ENCODE measurements around the gene ARMS2. TPM values are rescaled to one million over a fixed set of nuclear protein-coding genes. Genes with fewer than 3 reads are reported as not detected.

ARMS2 gene
- total RNA-seq, 2 experiments from 2014 or later: not detected

DNA sequence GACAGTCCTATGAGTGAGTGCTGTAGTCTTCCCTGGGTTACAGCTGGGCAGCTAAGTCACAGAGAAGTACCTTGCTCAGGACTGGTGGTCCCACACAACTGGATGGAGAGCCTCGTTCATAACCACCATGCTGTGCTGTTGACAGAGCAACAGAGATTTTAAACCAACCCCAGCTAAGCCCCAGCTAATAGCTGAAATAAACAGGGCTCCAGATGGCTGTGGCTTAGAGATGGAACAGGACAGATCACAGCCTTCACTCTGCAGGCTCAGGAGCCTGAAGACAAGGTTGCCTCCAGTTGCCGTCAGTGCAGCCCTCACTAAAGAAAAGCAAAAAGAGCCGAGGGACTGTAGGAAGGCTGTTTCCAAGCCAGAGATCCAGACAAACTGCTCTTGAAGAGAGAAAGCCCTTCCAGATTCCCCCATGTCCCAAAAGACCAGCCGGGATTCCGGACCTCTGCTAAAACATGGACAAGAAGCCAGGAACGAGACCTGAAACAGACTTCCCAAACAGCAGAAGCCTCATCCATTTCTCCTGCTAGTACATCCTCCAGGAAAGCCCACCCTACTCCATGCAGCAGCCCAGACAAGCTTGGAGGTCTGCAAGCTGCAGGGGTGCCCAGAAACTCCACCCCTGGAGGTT is 11.1 kb downstream of the ARMS2 start:
- Mint-ChIP-seq H3K9me3 (no peaks in the 10 kb centered on the region), H3K4me1 (ENCODE audit: low read depth) (peaks cover 11% of the 10 kb centered on the region), H3K36me3 (ENCODE audit: low read depth) (no peaks in the 10 kb centered on the region), H3K27me3 (peaks cover 70% of the 10 kb centered on the region), H3K27ac (no peak overlapping the region), H3K4me3 (no peak overlapping the region)
- POLR2A ChIA-PET: no interaction called here
- Histone ChIP-seq H3K27ac (ENCODE audit: low read depth in 1 of 2, low read length in 2 of 2) (no peak overlapping the region), H3K9me3 (ENCODE audit: control insufficient read depth in 1 of 2, insufficient read depth in 1 of 2, low read length in 2 of 2) (no peaks in the 10 kb centered on the region), H3K27me3 (ENCODE audit: control insufficient read depth in 1 of 2, insufficient read depth in 2 of 2, low read length in 2 of 2) (peaks cover 26 to 38% of the 10 kb centered on the region in 2 experiments), H3K4me1 (ENCODE audit: insufficient read depth, low read length) (peaks cover 17% of the 10 kb centered on the region), H3K4me3 (ENCODE audit: low read length) (no peak overlapping the region), H3K36me3 (ENCODE audit: insufficient read depth, low read length) (no peaks in the 10 kb centered on the region)
- TF ChIP-seq, protein P1, sequence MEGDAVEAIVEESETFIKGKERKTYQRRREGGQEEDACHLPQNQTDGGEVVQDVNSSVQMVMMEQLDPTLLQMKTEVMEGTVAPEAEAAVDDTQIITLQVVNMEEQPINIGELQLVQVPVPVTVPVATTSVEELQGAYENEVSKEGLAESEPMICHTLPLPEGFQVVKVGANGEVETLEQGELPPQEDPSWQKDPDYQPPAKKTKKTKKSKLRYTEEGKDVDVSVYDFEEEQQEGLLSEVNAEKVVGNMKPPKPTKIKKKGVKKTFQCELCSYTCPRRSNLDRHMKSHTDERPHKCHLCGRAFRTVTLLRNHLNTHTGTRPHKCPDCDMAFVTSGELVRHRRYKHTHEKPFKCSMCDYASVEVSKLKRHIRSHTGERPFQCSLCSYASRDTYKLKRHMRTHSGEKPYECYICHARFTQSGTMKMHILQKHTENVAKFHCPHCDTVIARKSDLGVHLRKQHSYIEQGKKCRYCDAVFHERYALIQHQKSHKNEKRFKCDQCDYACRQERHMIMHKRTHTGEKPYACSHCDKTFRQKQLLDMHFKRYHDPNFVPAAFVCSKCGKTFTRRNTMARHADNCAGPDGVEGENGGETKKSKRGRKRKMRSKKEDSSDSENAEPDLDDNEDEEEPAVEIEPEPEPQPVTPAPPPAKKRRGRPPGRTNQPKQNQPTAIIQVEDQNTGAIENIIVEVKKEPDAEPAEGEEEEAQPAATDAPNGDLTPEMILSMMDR (IDR thresholded peaks at IDR 0.05): no peak
- ATAC-seq (ENCODE audit: poor library complexity) (no peak), DNase-seq (no peak)
- CTCF ChIA-PET: no interaction called here
- intact Hi-C loops (cut with DNase I, micrococcal nuclease): no loop called here

DNA sequence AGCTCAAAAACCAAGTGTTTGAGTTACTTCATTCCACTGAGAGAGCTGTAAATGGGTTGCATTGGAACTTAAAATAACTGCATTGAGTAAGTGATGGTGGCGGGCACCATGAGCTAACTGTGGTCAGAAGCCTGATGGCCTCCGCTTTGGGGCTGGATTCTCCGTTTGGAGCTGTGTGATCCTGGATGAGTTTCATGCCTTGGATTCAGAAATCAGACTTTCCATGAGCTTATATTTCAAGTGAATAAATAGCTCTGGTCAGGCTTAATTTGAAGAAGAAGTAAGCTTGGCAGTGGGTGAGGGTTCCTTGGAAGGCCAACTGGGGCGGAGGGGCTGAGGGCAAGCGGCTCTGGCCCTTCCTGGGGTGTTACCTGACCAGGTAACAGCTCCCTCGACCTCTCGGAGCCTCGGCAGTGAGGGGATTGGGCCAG is 12.5 kb downstream of the ARMS2 start:
- POLR2A ChIA-PET: no interaction called here
- ATAC-seq (ENCODE audit: poor library complexity): no peak
- H3K27me3 Mint-ChIP-seq: peaks cover 80% of the 10 kb centered on the region

DNA sequence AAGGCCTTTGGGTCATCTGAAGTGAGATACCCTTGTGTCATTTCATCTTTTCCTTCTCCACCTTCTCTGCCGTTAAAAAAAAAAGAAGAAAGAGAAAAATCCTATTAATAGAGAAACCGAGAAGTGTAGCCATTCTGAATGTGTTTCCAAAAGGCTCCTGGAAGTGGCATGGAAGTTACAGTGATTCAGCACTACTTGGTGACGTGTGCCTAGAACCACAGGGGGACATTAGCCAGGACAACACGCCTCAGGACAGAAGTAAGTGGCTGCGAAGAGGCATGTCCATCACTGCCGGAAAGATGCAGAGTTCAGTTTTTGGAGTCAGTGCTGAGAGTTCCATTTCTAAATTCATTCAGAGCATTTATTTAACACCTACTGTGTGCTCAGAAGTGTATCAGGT is 13.2 kb downstream of the ARMS2 start:
- no peaks in the 10 kb centered on the region for H3K9me3 ChIP-seq (ENCODE audit: control insufficient read depth in 1 of 2, insufficient read depth in 1 of 2, low read length in 2 of 2)
- intact Hi-C loops (cut with DNase I, micrococcal nuclease): no loop called here
- Mint-ChIP-seq H3K27ac (no peak overlapping the region), H3K4me1 (ENCODE audit: low read depth) (peaks cover 3% of the 10 kb centered on the region), H3K4me3 (no peak overlapping the region), H3K36me3 (ENCODE audit: low read depth) (no peaks in the 10 kb centered on the region), H3K27me3 (peaks cover 79% of the 10 kb centered on the region), H3K9me3 (no peaks in the 10 kb centered on the region)
- no peak overlapping the region for H3K27ac ChIP-seq (ENCODE audit: low read depth in 1 of 2, low read length in 2 of 2)
- TF ChIP-seq, protein P1 (IDR thresholded peaks at IDR 0.05): no peak
- DNase-seq (no peak), ATAC-seq (ENCODE audit: poor library complexity) (no peak)
- peaks cover 18 to 24% of the 10 kb centered on the region in 2 experiments for H3K27me3 ChIP-seq (ENCODE audit: control insufficient read depth in 1 of 2, insufficient read depth in 2 of 2, low read length in 2 of 2)
- H3K4me3 ChIP-seq (ENCODE audit: low read length): no peak overlapping the region
- CTCF ChIA-PET: no interaction called here
- POLR2A ChIA-PET: no interaction called here
- H3K36me3 ChIP-seq (ENCODE audit: insufficient read depth, low read length): no peaks in the 10 kb centered on the region
- peaks cover 2% of the 10 kb centered on the region for H3K4me1 ChIP-seq (ENCODE audit: insufficient read depth, low read length)

More for the DNA sequence above, 12.5 kb downstream of the ARMS2 start:
- DNase-seq: no peak
- H3K27ac Mint-ChIP-seq: no peak overlapping the region
- Histone ChIP-seq H3K36me3 (ENCODE audit: insufficient read depth, low read length) (no peaks in the 10 kb centered on the region), H3K4me3 (ENCODE audit: low read length) (no peak overlapping the region), H3K27ac (ENCODE audit: low read depth in 1 of 2, low read length in 2 of 2) (no peak overlapping the region), H3K27me3 (ENCODE audit: control insufficient read depth in 1 of 2, insufficient read depth in 2 of 2, low read length in 2 of 2) (peaks cover 24 to 31% of the 10 kb centered on the region in 2 experiments), H3K9me3 (ENCODE audit: control insufficient read depth in 1 of 2, insufficient read depth in 1 of 2, low read length in 2 of 2) (no peaks in the 10 kb centered on the region), H3K4me1 (ENCODE audit: insufficient read depth, low read length) (peaks cover 9% of the 10 kb centered on the region)
- CTCF ChIA-PET: no interaction called here
- no peak overlapping the region for H3K4me3 Mint-ChIP-seq
- peaks cover 8% of the 10 kb centered on the region for H3K4me1 Mint-ChIP-seq (ENCODE audit: low read depth)
- no peaks in the 10 kb centered on the region for H3K9me3 Mint-ChIP-seq
- TF ChIP-seq, protein P1 (IDR thresholded peaks at IDR 0.05): no peak
- H3K36me3 Mint-ChIP-seq (ENCODE audit: low read depth): no peaks in the 10 kb centered on the region
- intact Hi-C loops (cut with DNase I, micrococcal nuclease): no loop called here

All from CD4-positive, alpha-beta T cell (primary cell).